WERI-Rb-1 (cell line): Measurements from ENCODE around the gene CORO2A.

Source experiments
- DNase-seq: peaks from one replicate; pipeline ENCODE4 v3.0.0-alpha.2; 2020
- H3K27ac ChIP-seq: fragments of 250-450 bp; sonication (Bioruptor Pico); 2 replicates; pipeline ENCODE4 v1.5.1; 2020; ENCODE audit warnings: mild to moderate bottlenecking, moderate library complexity
- H3K27me3 ChIP-seq: fragments of 250-450 bp; sonication (Bioruptor Pico); 2 replicates; pipeline ENCODE4 v1.5.1; 2021; ENCODE audit warnings: mild to moderate bottlenecking, low read depth, moderate library complexity; ENCODE audit not compliant: insufficient read depth, severe bottlenecking
- H3K36me3 ChIP-seq: fragments of 250-450 bp; sonication (Bioruptor Pico); 2 replicates; pipeline ENCODE4 v1.5.1; 2020; ENCODE audit warnings: mild to moderate bottlenecking, moderate library complexity
- H3K4me3 ChIP-seq: 2 replicates; pipeline ENCODE4 v1.5.1; 2011; ENCODE audit warnings: low read depth, mild to moderate bottlenecking, control low read depth, low read length
- H3K9me3 ChIP-seq: fragments of 250-450 bp; sonication (Bioruptor Pico); 2 replicates; pipeline ENCODE4 v1.5.1; 2021; ENCODE audit warnings: mild to moderate bottlenecking, moderate library complexity; ENCODE audit not compliant: severe bottlenecking
- TF ChIP-seq, protein P1 (sequence below): IDR thresholded peaks from 2 replicates; pipeline ENCODE4 v1.5.1; 2011; ENCODE audit warnings: low read depth, mild to moderate bottlenecking, control low read depth, inconsistent platforms, low read length

Gene CORO2A

GRCh38 chr9:98203153-98203552 lies 10.7 kb upstream of the CORO2A start:
- Histone ChIP-seq H3K27me3 (no peaks in the 10 kb centered on the region), H3K27ac (no peak overlapping the region), H3K4me3 (no peak overlapping the region), H3K36me3 (no peaks in the 10 kb centered on the region; the same call in none of the 2 replicates), H3K9me3 (no peaks in the 10 kb centered on the region)
- TF ChIP-seq, protein P1, sequence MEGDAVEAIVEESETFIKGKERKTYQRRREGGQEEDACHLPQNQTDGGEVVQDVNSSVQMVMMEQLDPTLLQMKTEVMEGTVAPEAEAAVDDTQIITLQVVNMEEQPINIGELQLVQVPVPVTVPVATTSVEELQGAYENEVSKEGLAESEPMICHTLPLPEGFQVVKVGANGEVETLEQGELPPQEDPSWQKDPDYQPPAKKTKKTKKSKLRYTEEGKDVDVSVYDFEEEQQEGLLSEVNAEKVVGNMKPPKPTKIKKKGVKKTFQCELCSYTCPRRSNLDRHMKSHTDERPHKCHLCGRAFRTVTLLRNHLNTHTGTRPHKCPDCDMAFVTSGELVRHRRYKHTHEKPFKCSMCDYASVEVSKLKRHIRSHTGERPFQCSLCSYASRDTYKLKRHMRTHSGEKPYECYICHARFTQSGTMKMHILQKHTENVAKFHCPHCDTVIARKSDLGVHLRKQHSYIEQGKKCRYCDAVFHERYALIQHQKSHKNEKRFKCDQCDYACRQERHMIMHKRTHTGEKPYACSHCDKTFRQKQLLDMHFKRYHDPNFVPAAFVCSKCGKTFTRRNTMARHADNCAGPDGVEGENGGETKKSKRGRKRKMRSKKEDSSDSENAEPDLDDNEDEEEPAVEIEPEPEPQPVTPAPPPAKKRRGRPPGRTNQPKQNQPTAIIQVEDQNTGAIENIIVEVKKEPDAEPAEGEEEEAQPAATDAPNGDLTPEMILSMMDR: 0 out of 2 replicates have a peak, but pooled peaks have one; percentile 4
- DNase-seq: no peak

- H3K27me3 ChIP-seq: no peaks in the 10 kb centered on the region
- H3K27ac ChIP-seq: no peak overlapping the region
- no peak overlapping the region for H3K4me3 ChIP-seq
- TF ChIP-seq, protein P1: no peak
- H3K9me3 ChIP-seq: no peaks in the 10 kb centered on the region
- no peak for DNase-seq
- H3K36me3 ChIP-seq: no peaks in the 10 kb centered on the region; the same call in none of the 2 replicates
These were observed 9.8 kb upstream of the CORO2A start for GRCh38 chr9:98202252-98202651.

GRCh38 chr9:98201749-98202148 lies 9.3 kb upstream of the CORO2A start:
- no peak overlapping the region for H3K4me3 ChIP-seq
- TF ChIP-seq, protein P1: no peak
- no peak for DNase-seq

DNA sequence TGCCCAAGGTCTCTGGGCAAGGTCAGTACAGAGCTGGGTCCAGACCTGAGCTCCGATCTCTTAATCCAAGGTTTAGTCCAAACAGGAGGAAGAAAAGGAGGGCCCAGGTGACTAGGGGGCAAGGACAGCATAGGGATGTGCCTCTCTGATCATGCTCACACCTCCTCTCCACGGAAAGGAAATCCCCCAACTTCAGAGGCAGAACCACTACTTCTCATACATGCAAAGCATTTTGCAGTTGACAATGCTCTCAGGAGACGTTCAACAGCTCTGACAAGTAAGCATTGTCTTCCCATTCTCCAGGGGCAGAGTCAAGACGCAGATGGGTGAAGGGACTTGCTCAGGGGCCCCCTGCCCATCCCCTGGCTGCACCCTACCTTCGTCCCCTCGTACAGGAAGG lies 8.7 kb upstream of the CORO2A start:
- H3K4me3 ChIP-seq: no peak overlapping the region
- H3K27ac ChIP-seq: no peak overlapping the region
- no peak for DNase-seq
- H3K27me3 ChIP-seq: no peaks in the 10 kb centered on the region
- no peaks in the 10 kb centered on the region for H3K9me3 ChIP-seq
- TF ChIP-seq, protein P1: no peak
- H3K36me3 ChIP-seq: no peaks in the 10 kb centered on the region; the same call in none of the 2 replicates

More at GRCh38 chr9:98201749-98202148, 9.3 kb upstream of the CORO2A start:
- Histone ChIP-seq H3K36me3 (no peaks in the 10 kb centered on the region; the same call in none of the 2 replicates), H3K9me3 (no peaks in the 10 kb centered on the region), H3K27me3 (no peaks in the 10 kb centered on the region), H3K27ac (no peak overlapping the region)

DNA sequence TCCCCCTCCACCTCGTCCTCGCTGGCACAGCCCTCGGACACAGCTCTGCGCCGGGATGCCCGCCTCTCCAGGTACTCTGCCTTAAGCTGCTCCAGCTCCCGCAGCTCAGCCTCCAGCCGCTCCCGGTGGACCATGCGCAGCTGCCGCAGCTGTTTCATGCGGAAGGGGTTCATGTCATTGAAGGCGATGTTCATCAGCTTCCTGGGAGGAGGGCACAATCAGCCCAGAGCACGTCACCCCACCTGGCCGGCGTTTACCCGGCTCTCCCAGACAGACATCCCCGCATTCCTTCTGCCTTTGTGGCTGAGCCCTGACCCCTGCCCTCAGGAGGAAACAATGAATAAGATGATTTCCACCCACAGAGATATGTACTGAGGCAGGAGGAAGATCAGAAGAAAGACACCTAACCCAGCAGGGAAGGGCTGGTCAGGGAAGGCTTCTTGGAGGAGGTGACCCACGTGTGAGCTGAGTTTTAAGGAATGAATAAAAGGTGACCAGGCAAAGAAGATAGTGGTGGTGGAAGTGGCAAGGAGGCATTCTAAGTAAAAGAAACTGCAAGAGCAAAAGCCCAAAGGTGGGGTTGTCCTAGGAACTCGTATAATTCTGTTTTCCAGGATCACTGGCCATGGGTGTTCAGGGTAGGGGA lies 7.1 kb upstream of the CORO2A start:
- Histone ChIP-seq H3K36me3 (no peaks in the 10 kb centered on the region; the same call in none of the 2 replicates), H3K4me3 (no peak overlapping the region), H3K9me3 (no peaks in the 10 kb centered on the region), H3K27ac (no peak overlapping the region), H3K27me3 (no peaks in the 10 kb centered on the region)
- TF ChIP-seq, protein P1: no peak
- DNase-seq: no peak

- no peak overlapping the region for H3K27ac ChIP-seq
- TF ChIP-seq, protein P1: no peak
- no peaks in the 10 kb centered on the region; the same call in 1 of the 2 replicates for H3K36me3 ChIP-seq
- DNase-seq: no peak
- H3K27me3 ChIP-seq: no peaks in the 10 kb centered on the region
- no peak overlapping the region for H3K4me3 ChIP-seq
- no peaks in the 10 kb centered on the region for H3K9me3 ChIP-seq
These were observed 3.2 kb upstream of the CORO2A start for GRCh38 chr9:98195671-98196070.
